A549 (cell line): Measurements from ENCODE around the gene MYH16. TPM values are rescaled to one million over a fixed set of nuclear protein-coding genes. Genes with fewer than 3 reads are reported as not detected.

Source experiments
- ATAC-seq, 2 experiments: fragments of 200-7000 bp in 1 of 2; fragments of >200 bp in 1 of 2; cut with Nextera tagmentation in 1 of 2; cut with Tn5 transposase in 1 of 2; 3 replicates each; pipeline versions ENCODE4 v1.8.0 to v1.9.1; 2018 to 2020; ENCODE audit warnings: mild to moderate bottlenecking in 1 of 2, moderate library complexity in 1 of 2
- CTCF ChIA-PET: fragments of 300-600 bp; sonication (Branson Sonifier 250); formaldehyde crosslinking; extraction: SDS; loops from one replicate; lab custom pipeline; 2021; ENCODE audit warnings: antibody characterized with exemption, inconsistent platforms; lab: Yijun Ruan, JAX
- POLR2A ChIA-PET: fragments of 350-600 bp; formaldehyde crosslinking; extraction: SDS; loops from one replicate; lab custom pipeline; 2021; ENCODE audit warnings: antibody characterized with exemption, inconsistent platforms; lab: Yijun Ruan, JAX
- DNase-seq, 2 experiments: peaks; one replicate each; pipeline versions ENCODE4 v3.0.0 to v3.0.0-alpha.2; 2011 to 2016; ENCODE audit warnings: low read depth in 1 of 2, low spot score in 1 of 2
- FAIRE-seq: peaks from 2 replicates; lab custom pipeline; 2011; peaks lifted over from hg19 to GRCh38; lab: Jason Lieb, UNC
- H3K27ac ChIP-seq, 2 experiments: fragments of >200 bp; sonication (Bioruptor Twin); formaldehyde crosslinking; 3 replicates each; pipeline ENCODE4 v1.5.1; 2016 to 2017
- H3K4me1 ChIP-seq: fragments of >200 bp; sonication (Bioruptor Twin); formaldehyde crosslinking; 3 replicates; pipeline ENCODE4 v1.6.1; 2016
- H3K4me2 ChIP-seq: fragments of >200 bp; sonication (Bioruptor Twin); formaldehyde crosslinking; 3 replicates; pipeline ENCODE4 v1.6.1; 2016
- H3K4me3 ChIP-seq: fragments of >200 bp; sonication (Bioruptor Twin); formaldehyde crosslinking; 3 replicates; pipeline ENCODE4 v1.5.1; 2016
- H3K9me3 ChIP-seq: fragments of >200 bp; sonication (Bioruptor Twin); formaldehyde crosslinking; 3 replicates; pipeline ENCODE4 v1.6.1; 2016
- FOSB ChIP-seq: fragments of 250-450 bp; sonication (Bioruptor Pico); IDR thresholded peaks from 2 replicates; pipeline ENCODE4 v1.5.0; 2020; ENCODE audit warnings: mild to moderate bottlenecking, moderate library complexity
- FOSL2 ChIP-seq, 2 experiments: fragments of 450-650 bp in 1 of 2; fragments of >200 bp in 1 of 2; sonication (Bioruptor Twin) in 1 of 2; formaldehyde crosslinking; IDR thresholded peaks; 2 replicates each; pipeline versions ENCODE4 v1.5.0 to v1.6.1; 2016 to 2020; ENCODE audit warnings: mild to moderate bottlenecking in 1 of 2, moderate library complexity in 1 of 2
- HDAC2 ChIP-seq: fragments of 200-600 bp; sonication (generic); IDR thresholded peaks from 2 replicates; pipeline ENCODE4 v1.6.1; 2016
- HOXB5 ChIP-seq: fragments of 250-450 bp; sonication (Bioruptor Pico); IDR thresholded peaks from 2 replicates; pipeline ENCODE4 v1.5.0; 2020; ENCODE audit warnings: mild to moderate bottlenecking, moderate library complexity
- JUNB ChIP-seq: fragments of >200 bp; sonication (Bioruptor Twin); formaldehyde crosslinking; IDR thresholded peaks from 2 replicates; pipeline ENCODE4 v1.6.1; 2016
- NFE2L2 ChIP-seq: fragments of 150-350 bp; conservative IDR thresholded peaks from 2 replicates; pipeline ENCODE4 v1.6.1; 2014; ENCODE audit warnings: low read length
- NR3C1 ChIP-seq: fragments of >200 bp; sonication (Bioruptor Twin); formaldehyde crosslinking; IDR thresholded peaks from 3 replicates; pipeline ENCODE4 v1.6.1; 2017
- POLR2A ChIP-seq: IDR thresholded peaks from 2 replicates; pipeline ENCODE4 v1.6.1; 2012; ENCODE audit warnings: mild to moderate bottlenecking, low read length
- POLR2AphosphoS2 ChIP-seq: conservative IDR thresholded peaks from 2 replicates; pipeline ENCODE4 v1.6.1; 2012; ENCODE audit warnings: low read length, improper control_type of control experiment, inconsistent platforms
- RCOR1 ChIP-seq: fragments of 150-350 bp; IDR thresholded peaks from 2 replicates; pipeline ENCODE4 v1.6.1; 2014; ENCODE audit warnings: antibody characterized with exemption, low read length, low read depth
- TFCP2L1 ChIP-seq: fragments of 250-450 bp; sonication (Bioruptor Pico); IDR thresholded peaks from 2 replicates; pipeline ENCODE4 v1.5.0; 2021; ENCODE audit warnings: mild to moderate bottlenecking
- TP53 ChIP-seq: fragments of 250-450 bp; sonication (Bioruptor Pico); IDR thresholded peaks from 2 replicates; pipeline ENCODE4 v1.5.0; 2021; ENCODE audit warnings: mild to moderate bottlenecking, moderate library complexity
- ZC3H11A ChIP-seq: fragments of 450-650 bp; IDR thresholded peaks from 2 replicates; pipeline ENCODE4 v1.6.1; 2014; ENCODE audit warnings: antibody characterized with exemption, mild to moderate bottlenecking
- ZNF302 ChIP-seq: fragments of 250-450 bp; sonication (Bioruptor Pico); IDR thresholded peaks from 2 replicates; pipeline ENCODE4 v1.9.0; 2021; ENCODE audit warnings: inconsistent platforms, mild to moderate bottlenecking, moderate library complexity
- WGBS: methylation state at CpG from one replicate; pipeline ENCODE4 v1.1.6; 2017; ENCODE audit errors: missing lambda C conversion rate; 5-methylcytosine and 5-hydroxymethylcytosine counted together
- polyA plus RNA-seq, 4 experiments: library from polyadenylated mRNA; depleted of rRNA in 3 of 4; stranded (reverse); fragments of >200 nt; fragmentation: RNase III in 1 of 4; extraction: RNeasy Plus Mini Kit Qiagen cat#74134 plus additional on column Dnase treatment in 1 of 4; gene quantifications; 2 replicates in 3 of 4; 3 replicates in 1 of 4; pipeline ENCODE4 v1.2.3, GENCODE V29; 2011 to 2017
- TF ChIP-seq, protein P1 (sequence below): fragments of >200 bp; sonication (Bioruptor Twin); formaldehyde crosslinking; IDR thresholded peaks from 2 replicates; pipeline ENCODE4 v1.6.1; 2016
- TF ChIP-seq, protein P2 (sequence below): fragments of >200 bp; sonication (Bioruptor Twin); formaldehyde crosslinking; IDR thresholded peaks from 3 replicates; pipeline ENCODE4 v1.6.1; 2016
- TF ChIP-seq, protein P3 (sequence below): fragments of 150-350 bp; IDR thresholded peaks from 2 replicates; pipeline ENCODE4 v1.6.1; 2014; ENCODE audit warnings: low read depth, mild to moderate bottlenecking, low read length
- TF ChIP-seq, protein P4 (sequence below): fragments of 450-650 bp; IDR thresholded peaks from 2 replicates; pipeline ENCODE4 v1.6.1; 2014; ENCODE audit warnings: antibody characterized with exemption

Gene MYH16
- polyA plus RNA-seq, 2 of the 4 experiments (the other 2 are of a cell fraction) = 0.28 to 0.31 TPM

DNA sequence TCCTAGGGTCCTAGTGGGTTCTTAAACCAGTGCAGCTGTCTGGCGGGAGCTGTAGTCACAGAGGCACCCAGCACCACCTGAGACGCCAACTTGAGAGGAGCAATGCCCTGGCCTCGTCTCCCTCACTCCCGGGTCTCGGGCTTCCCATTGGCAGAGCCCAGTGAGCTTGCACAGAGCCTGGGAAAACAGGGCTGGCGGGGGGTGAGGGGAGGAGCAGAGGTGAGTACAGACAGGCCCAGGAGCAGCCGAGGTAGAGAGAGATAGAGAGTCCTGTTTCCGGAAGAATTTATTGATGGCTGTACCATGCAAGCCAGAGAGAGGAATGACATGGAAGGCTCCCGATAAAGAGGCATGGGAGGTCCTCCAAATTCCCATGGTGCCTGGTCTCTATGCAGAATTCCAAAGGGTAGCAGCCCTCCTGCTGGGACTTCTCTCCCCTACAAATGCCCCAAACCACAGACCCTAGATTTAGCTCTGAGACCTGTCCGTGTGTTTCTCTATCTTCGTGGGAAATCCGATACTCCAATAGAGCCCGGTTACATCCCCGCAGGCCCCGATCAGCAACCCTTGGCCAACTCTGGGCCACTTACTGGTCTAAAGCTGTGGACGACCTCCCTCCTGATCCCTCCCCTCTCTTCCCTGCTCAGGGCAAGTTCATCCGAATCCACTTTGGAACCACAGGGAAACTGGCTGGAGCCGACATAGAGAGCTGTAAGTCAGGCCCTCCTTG, 20.3 kb upstream of the MYH16 start:
- ChIA-PET CTCF (interaction anchor here (0.8 to 2.6 kb wide), 2 partner anchors 13 to 15 kb away, joined by 4 to 8 read pairs; no protein-coding TSS in a partner anchor), POLR2A (no interaction called here)
- no peak for DNase-seq
- no peak overlapping the region for H3K4me3 ChIP-seq
- no peak for FAIRE-seq
- WGBS = 83% methylated on average over 18 of the region's 18 CpGs
- H3K4me1 ChIP-seq = no peaks in the 10 kb centered on the region
- TF ChIP-seq, protein P1, sequence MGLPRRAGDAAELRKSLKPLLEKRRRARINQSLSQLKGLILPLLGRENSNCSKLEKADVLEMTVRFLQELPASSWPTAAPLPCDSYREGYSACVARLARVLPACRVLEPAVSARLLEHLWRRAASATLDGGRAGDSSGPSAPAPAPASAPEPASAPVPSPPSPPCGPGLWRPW = no peak
- H3K9me3 ChIP-seq = no peaks in the 10 kb centered on the region
- no peak for ATAC-seq
- H3K27ac ChIP-seq = no peak overlapping the region
- H3K4me2 ChIP-seq = no peak overlapping the region

DNA sequence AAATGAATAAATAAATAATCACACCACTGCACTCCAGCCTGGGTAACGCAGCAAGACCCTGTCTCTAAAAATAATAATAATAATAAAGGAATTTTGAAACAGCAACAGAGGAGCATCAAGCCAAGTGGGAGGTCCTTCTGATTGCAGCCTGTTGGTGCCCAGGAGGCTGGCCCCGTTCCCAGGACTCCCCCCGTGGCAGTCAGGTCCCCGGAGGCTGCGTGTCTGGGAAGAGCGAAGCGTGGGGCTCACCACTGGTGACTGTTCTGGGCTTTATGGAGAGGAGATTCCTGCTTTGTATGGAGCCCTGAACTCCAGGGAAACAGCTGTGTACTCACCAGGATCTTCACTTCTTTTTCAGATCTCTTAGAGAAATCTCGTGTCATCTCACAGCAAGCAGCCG, 19.3 kb upstream of the MYH16 start:
- ATAC-seq (no peak), DNase-seq (no peak), FAIRE-seq (no peak)
- no peaks in the 10 kb centered on the region for H3K4me1 ChIP-seq
- TF ChIP-seq HDAC2 (no peak), TFCP2L1 (no peak), ZNF302 (CRISPR knock-in tag) (no peak), ZC3H11A (no peak), NR3C1 (no peak), FOSB (no peak), HOXB5 (CRISPR knock-in tag) (no peak), TP53 (CRISPR knock-in tag) (no peak), FOSL2 (IDR thresholded peaks at IDR 0.05) (no peak), FOSL2 (CRISPR knock-in tag; IDR thresholded peaks at IDR 0.05) (no peak), POLR2A (no peak), JUNB (no peak), RCOR1 (no peak), POLR2AphosphoS2 (no peak)
- TF ChIP-seq, protein P2, sequence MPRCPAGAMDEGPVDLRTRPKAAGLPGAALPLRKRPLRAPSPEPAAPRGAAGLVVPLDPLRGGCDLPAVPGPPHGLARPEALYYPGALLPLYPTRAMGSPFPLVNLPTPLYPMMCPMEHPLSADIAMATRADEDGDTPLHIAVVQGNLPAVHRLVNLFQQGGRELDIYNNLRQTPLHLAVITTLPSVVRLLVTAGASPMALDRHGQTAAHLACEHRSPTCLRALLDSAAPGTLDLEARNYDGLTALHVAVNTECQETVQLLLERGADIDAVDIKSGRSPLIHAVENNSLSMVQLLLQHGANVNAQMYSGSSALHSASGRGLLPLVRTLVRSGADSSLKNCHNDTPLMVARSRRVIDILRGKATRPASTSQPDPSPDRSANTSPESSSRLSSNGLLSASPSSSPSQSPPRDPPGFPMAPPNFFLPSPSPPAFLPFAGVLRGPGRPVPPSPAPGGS = no peak
- TF ChIP-seq, protein P3, sequence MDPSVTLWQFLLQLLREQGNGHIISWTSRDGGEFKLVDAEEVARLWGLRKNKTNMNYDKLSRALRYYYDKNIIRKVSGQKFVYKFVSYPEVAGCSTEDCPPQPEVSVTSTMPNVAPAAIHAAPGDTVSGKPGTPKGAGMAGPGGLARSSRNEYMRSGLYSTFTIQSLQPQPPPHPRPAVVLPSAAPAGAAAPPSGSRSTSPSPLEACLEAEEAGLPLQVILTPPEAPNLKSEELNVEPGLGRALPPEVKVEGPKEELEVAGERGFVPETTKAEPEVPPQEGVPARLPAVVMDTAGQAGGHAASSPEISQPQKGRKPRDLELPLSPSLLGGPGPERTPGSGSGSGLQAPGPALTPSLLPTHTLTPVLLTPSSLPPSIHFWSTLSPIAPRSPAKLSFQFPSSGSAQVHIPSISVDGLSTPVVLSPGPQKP = no peak
- TF ChIP-seq, protein P4, sequence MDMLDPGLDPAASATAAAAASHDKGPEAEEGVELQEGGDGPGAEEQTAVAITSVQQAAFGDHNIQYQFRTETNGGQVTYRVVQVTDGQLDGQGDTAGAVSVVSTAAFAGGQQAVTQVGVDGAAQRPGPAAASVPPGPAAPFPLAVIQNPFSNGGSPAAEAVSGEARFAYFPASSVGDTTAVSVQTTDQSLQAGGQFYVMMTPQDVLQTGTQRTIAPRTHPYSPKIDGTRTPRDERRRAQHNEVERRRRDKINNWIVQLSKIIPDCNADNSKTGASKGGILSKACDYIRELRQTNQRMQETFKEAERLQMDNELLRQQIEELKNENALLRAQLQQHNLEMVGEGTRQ = no peak
- H3K4me3 ChIP-seq = no peak overlapping the region
- ChIA-PET CTCF (interaction anchor here (1.3 to 2.6 kb wide), 2 partner anchors 12 to 62 kb away, joined by 7 to 8 read pairs; no protein-coding TSS in a partner anchor), POLR2A (no interaction called here)
- H3K9me3 ChIP-seq = no peaks in the 10 kb centered on the region
- no peak overlapping the region for H3K27ac ChIP-seq
- no peak overlapping the region for H3K4me2 ChIP-seq
- WGBS = 67% methylated on average over 9 of the region's 9 CpGs

DNA sequence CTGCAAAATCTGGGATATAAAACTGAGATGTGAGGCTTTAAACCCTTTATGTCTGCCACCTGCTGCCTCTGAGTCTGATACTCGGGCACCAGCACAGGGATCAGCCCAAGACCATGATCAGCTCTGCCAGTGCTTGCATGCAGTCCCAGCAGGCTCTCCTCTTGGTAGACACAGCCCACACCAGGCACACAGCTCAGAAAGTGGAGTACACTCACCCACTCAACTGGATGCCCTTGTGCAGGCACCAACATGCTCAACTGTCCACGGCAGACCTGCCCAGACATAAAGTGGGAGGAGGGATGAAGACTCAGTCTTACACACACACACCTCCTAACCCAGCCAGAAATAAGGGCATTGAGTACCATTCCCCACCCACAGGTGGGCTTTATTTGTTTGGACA, 18.2 kb upstream of the MYH16 start:
- POLR2A ChIA-PET = no interaction called here
- CTCF ChIA-PET = interaction anchor here (1.2 to 1.3 kb wide), 2 partner anchors 61 to 214 kb away, joined by 3 to 7 read pairs; no protein-coding TSS in a partner anchor
- ATAC-seq (peak in 1 of 2 experiments; percentile 31; a peak in 3 of 6 replicates), DNase-seq (no peak), FAIRE-seq (no peak)
- Histone ChIP-seq H3K4me3 (no peak overlapping the region), H3K4me2 (no peak overlapping the region), H3K9me3 (no peaks in the 10 kb centered on the region), H3K4me1 (no peaks in the 10 kb centered on the region), H3K27ac (no peak overlapping the region)
- WGBS = 61% methylated on average over 2 of the region's 2 CpGs
- TF ChIP-seq NFE2L2 = no peak
